Peyer's patch (tissue), 4 donors: ENCODE measurements around the gene PPP1R36. TPM values are rescaled to one million over a fixed set of nuclear protein-coding genes. Genes with fewer than 3 reads are reported as not detected.
"Not testable (repeated sequence)": the region's sequence is repeated elsewhere in the genome, so short reads cannot be mapped to it uniquely, and the experiment has no call there.

Experiments used
- DNase-seq, 3 donors: peaks; one replicate each; pipeline ENCODE4 v3.0.0-alpha.2; 2017 to 2019
- H3K27ac ChIP-seq, 4 donors: fragments of 200-600 bp; sonication (generic); one replicate each; pipeline ENCODE4 v1.5.1; 2016 to 2019
- H3K27me3 ChIP-seq, 2 donors: fragments of 200-600 bp; sonication (generic); one replicate each; pipeline ENCODE4 v1.5.1; 2019
- H3K36me3 ChIP-seq, 3 donors: fragments of 200-600 bp; sonication (generic); one replicate each; pipeline ENCODE4 v1.5.1; 2016 to 2019
- H3K4me1 ChIP-seq, 4 donors: fragments of 200-600 bp; sonication (generic); one replicate each; pipeline ENCODE4 v1.5.1; 2016 to 2019
- H3K4me3 ChIP-seq, 4 donors: fragments of 200-600 bp; sonication (generic); 1 replicate in 3 of 4; 2 replicates in 1 of 4; pipeline ENCODE4 v1.5.1; 2016 to 2019; ENCODE audit warnings: mild to moderate bottlenecking in 1 of 4
- H3K9me3 ChIP-seq, 4 donors: fragments of 200-600 bp; sonication (generic); one replicate each; pipeline ENCODE4 v1.5.1; 2016 to 2019; ENCODE audit warnings: mild to moderate bottlenecking in 1 of 4
- CTCF ChIP-seq, 6 experiments: fragments of 450-650 bp in 4 of 6; fragments of 200-600 bp in 2 of 6; sonication (generic) in 1 of 6; IDR thresholded peaks; one replicate each; pipeline ENCODE4 v1.5.1; 2017 to 2019; ENCODE audit warnings: antibody characterized with exemption in 6 of 6, mild to moderate bottlenecking in 3 of 6, moderate library complexity in 1 of 6
- POLR2A ChIP-seq, 2 donors: fragments of 450-650 bp; IDR thresholded peaks; one replicate each; pipeline ENCODE4 v1.5.1; 2017; ENCODE audit warnings: antibody characterized with exemption in 2 of 2, mild to moderate bottlenecking in 2 of 2, moderate library complexity in 2 of 2
- total RNA-seq, 4 donors: library from RNA; depleted of rRNA; stranded (reverse); fragments of >200 nt; gene quantifications; one replicate each; pipeline ENCODE4 v1.1.0, GENCODE V29; 2016

Gene PPP1R36
- total RNA-seq, 4 donors from 2014 or later: 1.9 to 7.4 (median 2.1) TPM; not detected in 1

GRCh38 chr14:64515053-64515452 lies 34.7 kb upstream of the PPP1R36 start:
- H3K27me3 ChIP-seq: no peaks in the 10 kb centered on the region
- TF ChIP-seq CTCF (IDR thresholded peaks at IDR 0.05) (no peak), POLR2A (IDR thresholded peaks at IDR 0.05) (no peak)
- H3K27ac ChIP-seq: no peak overlapping the region
- H3K9me3 ChIP-seq: no peaks in the 10 kb centered on the region
- no peaks in the 10 kb centered on the region for H3K36me3 ChIP-seq
- no peak for DNase-seq
- H3K4me1 ChIP-seq: peaks cover 0 to 26% (median 3%) of the 10 kb centered on the region in 4 donors
- H3K4me3 ChIP-seq: no peak overlapping the region

- TF ChIP-seq POLR2A (IDR thresholded peaks at IDR 0.05): no peak
- no peak for TF ChIP-seq CTCF (IDR thresholded peaks at IDR 0.05)
- no peak for DNase-seq
- Histone ChIP-seq H3K27ac (no peak overlapping the region), H3K4me1 (peaks cover 0 to 7% (median 0%) of the 10 kb centered on the region in 4 donors), H3K36me3 (peaks cover 0 to 7% (median 0%) of the 10 kb centered on the region in 3 donors), H3K9me3 (no peaks in the 10 kb centered on the region), H3K27me3 (no peaks in the 10 kb centered on the region), H3K4me3 (no peak overlapping the region)
Measured at GRCh38 chr14:64516969-64517368, 32.8 kb upstream of the PPP1R36 start.

- H3K27me3 ChIP-seq, H3K4me1 ChIP-seq, H3K4me3 ChIP-seq, H3K27ac ChIP-seq, DNase-seq, H3K9me3 ChIP-seq: not testable (repeated sequence)
- peaks cover 0 to 14% (median 0%) of the 10 kb centered on the region in 3 donors for H3K36me3 ChIP-seq
Measured at GRCh38 chr14:64517667-64518066, 32.1 kb upstream of the PPP1R36 start.

- no peaks in the 10 kb centered on the region for H3K4me1 ChIP-seq
- peaks cover 0 to 18% (median 0%) of the 10 kb centered on the region in 3 donors for H3K36me3 ChIP-seq
- H3K9me3 ChIP-seq: no peaks in the 10 kb centered on the region
- TF ChIP-seq CTCF (IDR thresholded peaks at IDR 0.05): no peak
- TF ChIP-seq POLR2A (IDR thresholded peaks at IDR 0.05): no peak
- DNase-seq: no peak
- no peak overlapping the region for H3K4me3 ChIP-seq
- H3K27ac ChIP-seq: no peak overlapping the region
- H3K27me3 ChIP-seq: no peaks in the 10 kb centered on the region
Measured at GRCh38 chr14:64518229-64518628, 31.5 kb upstream of the PPP1R36 start.

GRCh38 chr14:64520699-64521098 lies 29.1 kb upstream of the PPP1R36 start:
- H3K4me1 ChIP-seq: no peaks in the 10 kb centered on the region
- TF ChIP-seq POLR2A (IDR thresholded peaks at IDR 0.05): no peak
- no peak for TF ChIP-seq CTCF (IDR thresholded peaks at IDR 0.05)
- no peaks in the 10 kb centered on the region for H3K9me3 ChIP-seq
- no peaks in the 10 kb centered on the region for H3K27me3 ChIP-seq
- H3K4me3 ChIP-seq: no peak overlapping the region
- DNase-seq: no peak
- H3K36me3 ChIP-seq: peaks cover 0 to 21% (median 0%) of the 10 kb centered on the region in 3 donors
- H3K27ac ChIP-seq: no peak overlapping the region

GRCh38 chr14:64522591-64523355 lies 27.0 kb upstream of the PPP1R36 start:
- no peaks in the 10 kb centered on the region for H3K9me3 ChIP-seq
- H3K36me3 ChIP-seq: peaks cover 0 to 21% (median 0%) of the 10 kb centered on the region in 3 donors
- H3K27ac ChIP-seq: no peak overlapping the region
- H3K27me3 ChIP-seq: no peaks in the 10 kb centered on the region
- no peak for TF ChIP-seq CTCF (IDR thresholded peaks at IDR 0.05)
- no peak for TF ChIP-seq POLR2A (IDR thresholded peaks at IDR 0.05)
- no peak for DNase-seq
- H3K4me3 ChIP-seq: no peak overlapping the region
- H3K4me1 ChIP-seq: no peaks in the 10 kb centered on the region
